Activated CD8-positive, alpha-beta memory T cell treated with anti-CD3 and anti-CD28 coated beads, Interleukin-2, amount 10 ng/mL, durations not matched to agents 7 days and 5 days (primary cell): ENCODE measurements around the gene SCN4B. TPM values are rescaled to one million over a fixed set of nuclear protein-coding genes. Genes with fewer than 3 reads are reported as not detected.

Experiments
- ATAC-seq: fragments of 150-1000 bp; cut with Tn5 transposase; one replicate; pipeline ENCODE4 v1.10.0; 2021; ENCODE audit warnings: moderate library complexity
- CTCF ChIA-PET: fragments of 350-600 bp; sonication (Branson Sonifier 250); formaldehyde crosslinking; loops from one replicate; lab custom pipeline; 2021; ENCODE audit warnings: antibody characterized with exemption; lab: Charles Lee
- DNase-seq: peaks from one replicate; pipeline ENCODE4 v3.0.0-alpha.2; 2020
- H3K27ac Mint-ChIP-seq: one replicate; pipeline ENCODE4 v1.8.0; 2021; ENCODE audit warnings: mild to moderate bottlenecking, mixed read lengths
- H3K27me3 Mint-ChIP-seq: one replicate; pipeline ENCODE4 v1.8.0; 2021; ENCODE audit warnings: mixed read lengths
- H3K36me3 Mint-ChIP-seq: one replicate; pipeline ENCODE4 v1.8.0; 2021; ENCODE audit warnings: mild to moderate bottlenecking, mixed read lengths
- H3K4me1 Mint-ChIP-seq: one replicate; pipeline ENCODE4 v1.8.0; 2021; ENCODE audit warnings: mixed read lengths
- H3K4me3 Mint-ChIP-seq: one replicate; pipeline ENCODE4 v1.8.0; 2021; ENCODE audit warnings: mild to moderate bottlenecking, moderate library complexity, mixed read lengths
- H3K9me3 Mint-ChIP-seq: one replicate; pipeline ENCODE4 v1.8.0; 2022; ENCODE audit warnings: low read depth, mixed read lengths
- total RNA-seq, 2 experiments: library from RNA; stranded (reverse); gene quantifications; one replicate each; pipeline ENCODE4 v1.2.3, GENCODE V29; 2021

The SCN4B gene
- total RNA-seq, 2 experiments from 2014 or later = 0.54 TPM; not detected in 1

DNA sequence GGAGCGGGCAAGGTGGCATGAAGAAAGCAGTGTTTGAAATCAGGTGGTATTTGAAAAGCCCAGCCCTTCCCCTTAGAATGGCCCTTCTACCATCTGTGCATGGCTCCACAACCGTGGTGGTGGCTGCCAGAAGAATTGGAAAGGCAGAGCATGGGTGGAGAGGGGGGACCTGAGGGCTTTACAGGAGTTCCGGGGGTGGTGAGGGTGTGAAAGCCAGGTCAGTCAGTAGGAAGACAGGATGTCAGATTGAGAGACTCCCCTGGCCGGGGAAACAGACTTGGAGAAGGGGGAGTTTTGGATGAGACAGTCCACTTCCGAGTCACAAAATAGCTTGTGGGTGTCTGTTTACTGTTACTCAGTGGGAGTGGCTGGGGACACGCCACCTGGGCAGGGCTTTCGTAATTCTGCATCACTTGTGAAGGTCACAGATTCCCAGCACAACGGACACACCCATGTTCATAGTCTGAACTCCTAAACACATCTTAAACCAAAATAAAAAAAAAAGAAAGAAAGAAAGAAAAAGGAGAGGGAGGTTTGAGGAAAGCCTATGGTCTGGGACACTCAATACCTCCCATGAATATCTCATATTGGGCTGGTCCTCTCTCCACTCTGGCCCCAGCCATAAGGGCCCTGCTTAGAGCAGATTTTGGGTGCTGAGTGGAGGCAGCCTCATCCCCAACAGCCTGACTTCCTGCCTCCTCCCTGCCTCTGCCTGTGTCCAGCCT, 41.4 kb downstream of the SCN4B start:
- H3K4me1 Mint-ChIP-seq = peaks cover 35% of the 10 kb centered on the region
- H3K27me3 Mint-ChIP-seq = no peaks in the 10 kb centered on the region
- no peak overlapping the region for H3K4me3 Mint-ChIP-seq
- H3K36me3 Mint-ChIP-seq = no peaks in the 10 kb centered on the region
- DNase-seq = no peak
- ATAC-seq = no peak
- H3K9me3 Mint-ChIP-seq = no peaks in the 10 kb centered on the region
- CTCF ChIA-PET = no interaction called here
- peak overlapping the region; percentile 21 for H3K27ac Mint-ChIP-seq

- no peak for DNase-seq
- Mint-ChIP-seq H3K9me3 (no peaks in the 10 kb centered on the region), H3K27ac (no peak overlapping the region), H3K27me3 (peaks cover 3% of the 10 kb centered on the region), H3K4me1 (peaks cover 18% of the 10 kb centered on the region), H3K4me3 (no peak overlapping the region), H3K36me3 (peaks cover 1% of the 10 kb centered on the region)
- ATAC-seq = no peak
- CTCF ChIA-PET = interaction anchor here (2.5 to 3.1 kb wide), 2 partner anchors 9 to 62 kb away, joined by 7 read pairs; no protein-coding TSS in a partner anchor
Observed at GRCh38 chr11:118109231-118109630, 43.4 kb downstream of the SCN4B start.

GRCh38 chr11:118108513-118108912, 44.1 kb downstream of the SCN4B start:
- CTCF ChIA-PET = interaction anchor here (2.5 to 3.1 kb wide), 2 partner anchors 10 to 63 kb away, joined by 7 read pairs; no protein-coding TSS in a partner anchor
- ATAC-seq (no peak), DNase-seq (no peak)
- Mint-ChIP-seq H3K4me1 (peaks cover 12% of the 10 kb centered on the region), H3K27me3 (peaks cover 3% of the 10 kb centered on the region), H3K27ac (no peak overlapping the region), H3K9me3 (no peaks in the 10 kb centered on the region), H3K4me3 (no peak overlapping the region), H3K36me3 (peaks cover 1% of the 10 kb centered on the region)

GRCh38 chr11:118106789-118107335, 45.8 kb downstream of the SCN4B start:
- no peak overlapping the region for H3K27ac Mint-ChIP-seq
- DNase-seq (no peak), ATAC-seq (no peak)
- CTCF ChIA-PET = interaction anchor here (2.5 to 3.1 kb wide), 2 partner anchors 12 to 65 kb away, joined by 7 read pairs; no protein-coding TSS in a partner anchor
- H3K4me3 Mint-ChIP-seq = no peak overlapping the region
- peaks cover 5% of the 10 kb centered on the region for H3K4me1 Mint-ChIP-seq
- H3K9me3 Mint-ChIP-seq = no peaks in the 10 kb centered on the region
- peaks cover 3% of the 10 kb centered on the region for H3K27me3 Mint-ChIP-seq
- peaks cover 1% of the 10 kb centered on the region for H3K36me3 Mint-ChIP-seq

DNA sequence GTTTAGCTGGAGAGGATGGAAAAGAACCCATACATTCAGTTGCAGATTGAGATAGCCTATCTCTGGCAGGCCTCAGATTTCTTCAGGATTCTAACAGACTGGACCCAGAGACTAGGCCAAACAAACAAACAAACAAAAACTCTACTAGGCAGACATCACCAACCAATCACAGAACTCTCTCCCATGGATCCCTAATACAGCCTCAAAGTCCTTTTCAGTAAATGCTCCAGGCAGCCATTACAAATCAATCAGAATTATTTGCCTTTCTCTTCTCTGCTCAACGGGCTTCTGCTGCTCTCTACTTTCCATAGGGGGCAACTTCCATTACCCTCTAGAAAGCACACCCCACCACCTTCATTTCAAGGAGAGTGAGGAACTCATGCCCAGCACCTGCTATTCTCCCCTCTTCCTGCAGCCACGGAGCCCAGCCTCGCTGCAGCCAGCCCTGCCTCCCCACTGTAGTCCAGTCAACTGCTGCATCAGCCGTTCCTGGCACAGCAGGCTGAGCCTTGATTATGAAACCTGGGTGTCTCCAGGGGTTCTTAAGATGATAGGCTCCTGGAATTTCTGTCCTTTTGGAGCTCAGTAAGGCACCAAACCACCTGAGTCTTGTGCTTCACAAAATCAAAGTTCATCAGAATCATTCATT, 46.8 kb downstream of the SCN4B start:
- CTCF ChIA-PET = no interaction called here
- Mint-ChIP-seq H3K9me3 (no peaks in the 10 kb centered on the region), H3K27me3 (peaks cover 6% of the 10 kb centered on the region), H3K4me1 (no peaks in the 10 kb centered on the region), H3K4me3 (no peak overlapping the region), H3K27ac (no peak overlapping the region), H3K36me3 (peaks cover 1% of the 10 kb centered on the region)
- ATAC-seq = no peak
- no peak for DNase-seq

- no peak for DNase-seq
- H3K27me3 Mint-ChIP-seq = peaks cover 6% of the 10 kb centered on the region
- H3K4me1 Mint-ChIP-seq = no peaks in the 10 kb centered on the region
- peaks cover 1% of the 10 kb centered on the region for H3K36me3 Mint-ChIP-seq
- no peak overlapping the region for H3K4me3 Mint-ChIP-seq
- no peaks in the 10 kb centered on the region for H3K9me3 Mint-ChIP-seq
- ATAC-seq = no peak
- CTCF ChIA-PET = no interaction called here
- H3K27ac Mint-ChIP-seq = no peak overlapping the region
Observed at GRCh38 chr11:118104491-118104890, 48.1 kb downstream of the SCN4B start.

- CTCF ChIA-PET = no interaction called here
- ATAC-seq = no peak
- peaks cover 13% of the 10 kb centered on the region for H3K27me3 Mint-ChIP-seq
- H3K36me3 Mint-ChIP-seq = peaks cover 1% of the 10 kb centered on the region
- H3K9me3 Mint-ChIP-seq = no peaks in the 10 kb centered on the region
- DNase-seq = no peak
- H3K27ac Mint-ChIP-seq = no peak overlapping the region
- no peaks in the 10 kb centered on the region for H3K4me1 Mint-ChIP-seq
- H3K4me3 Mint-ChIP-seq = no peak overlapping the region
Observed at GRCh38 chr11:118102721-118103261, 49.8 kb downstream of the SCN4B start.

DNA sequence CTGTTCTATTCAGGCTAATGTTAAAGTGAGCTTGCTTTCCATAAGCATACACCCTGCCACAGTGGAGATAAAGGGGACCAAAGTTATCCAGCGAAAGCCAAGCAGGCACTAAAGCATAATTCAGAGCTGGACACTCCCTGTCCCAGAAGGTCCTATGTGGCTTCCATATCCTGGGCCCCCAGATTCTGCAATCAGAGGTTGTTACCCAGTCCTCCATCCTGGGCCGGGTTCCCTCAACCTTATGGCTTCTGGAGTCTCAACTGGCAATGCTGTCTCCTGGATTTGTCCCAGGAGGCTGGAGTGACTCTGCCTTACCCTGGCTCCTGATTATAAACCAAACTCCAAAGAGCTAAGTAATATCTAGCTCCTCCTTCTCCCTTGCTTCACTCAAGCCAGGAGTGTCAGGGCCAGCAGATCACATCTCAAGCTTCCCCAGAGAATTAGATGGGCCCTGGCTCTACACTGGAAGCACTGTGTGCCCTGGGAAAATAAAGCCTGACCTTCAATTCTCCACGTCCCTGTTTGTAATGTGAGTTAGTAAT, 51.9 kb downstream of the SCN4B start:
- H3K9me3 Mint-ChIP-seq = no peaks in the 10 kb centered on the region
- DNase-seq (no peak), ATAC-seq (no peak)
- CTCF ChIA-PET = interaction anchor here (2.1 kb wide), 1 partner anchor 71 kb away, joined by 4 read pairs; no protein-coding TSS in a partner anchor
- H3K4me1 Mint-ChIP-seq = no peaks in the 10 kb centered on the region
- H3K36me3 Mint-ChIP-seq = peaks cover 1% of the 10 kb centered on the region
- H3K4me3 Mint-ChIP-seq = no peak overlapping the region
- no peak overlapping the region for H3K27ac Mint-ChIP-seq
- peaks cover 24% of the 10 kb centered on the region for H3K27me3 Mint-ChIP-seq

- ATAC-seq (no peak), DNase-seq (no peak)
- H3K27ac Mint-ChIP-seq = no peak overlapping the region
- peaks cover 1% of the 10 kb centered on the region for H3K36me3 Mint-ChIP-seq
- no peak overlapping the region for H3K4me3 Mint-ChIP-seq
- peaks cover 31% of the 10 kb centered on the region for H3K27me3 Mint-ChIP-seq
- no peaks in the 10 kb centered on the region for H3K9me3 Mint-ChIP-seq
- CTCF ChIA-PET = interaction anchor here (2.1 kb wide), 1 partner anchor 72 kb away, joined by 4 read pairs; no protein-coding TSS in a partner anchor
- H3K4me1 Mint-ChIP-seq = no peaks in the 10 kb centered on the region
Observed at GRCh38 chr11:118099838-118100556, 52.6 kb downstream of the SCN4B start.

- no peaks in the 10 kb centered on the region for H3K9me3 Mint-ChIP-seq
- H3K4me3 Mint-ChIP-seq = no peak overlapping the region
- DNase-seq (no peak), ATAC-seq (no peak)
- H3K4me1 Mint-ChIP-seq = no peaks in the 10 kb centered on the region
- H3K36me3 Mint-ChIP-seq = no peaks in the 10 kb centered on the region
- H3K27me3 Mint-ChIP-seq = peaks cover 30% of the 10 kb centered on the region
- H3K27ac Mint-ChIP-seq = no peak overlapping the region
- CTCF ChIA-PET = interaction anchor here (2.1 kb wide), 1 partner anchor 73 kb away, joined by 4 read pairs; no protein-coding TSS in a partner anchor
Observed at GRCh38 chr11:118098996-118099837, 53.4 kb downstream of the SCN4B start.

DNA sequence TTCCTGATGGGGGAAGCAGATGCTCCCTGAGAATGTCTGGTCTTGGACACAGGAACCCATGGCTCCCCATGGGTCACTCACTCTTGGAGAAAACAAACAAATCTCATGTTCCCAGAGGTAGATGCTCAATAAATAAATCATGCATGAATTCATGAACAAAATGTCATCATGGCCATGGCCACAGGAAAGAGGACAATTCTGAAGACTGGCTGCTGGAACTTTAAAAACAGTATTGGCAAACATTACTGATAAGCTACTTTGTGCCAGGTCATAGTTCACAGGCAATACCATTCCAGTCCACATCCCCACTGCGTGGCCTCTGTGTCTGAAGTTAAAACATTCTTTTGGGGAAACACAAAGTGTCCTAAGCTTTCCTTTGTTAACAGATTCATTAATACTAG, 56.7 kb downstream of the SCN4B start:
- Mint-ChIP-seq H3K9me3 (no peaks in the 10 kb centered on the region), H3K27me3 (peaks cover 31% of the 10 kb centered on the region), H3K27ac (no peak overlapping the region), H3K4me1 (no peaks in the 10 kb centered on the region), H3K4me3 (no peak overlapping the region), H3K36me3 (peaks cover 2% of the 10 kb centered on the region)
- DNase-seq (no peak), ATAC-seq (no peak)
- CTCF ChIA-PET = interaction anchor here (0.6 to 1.3 kb wide), 3 partner anchors 17 to 194 kb away, joined by 3 read pairs; no protein-coding TSS in a partner anchor

DNA sequence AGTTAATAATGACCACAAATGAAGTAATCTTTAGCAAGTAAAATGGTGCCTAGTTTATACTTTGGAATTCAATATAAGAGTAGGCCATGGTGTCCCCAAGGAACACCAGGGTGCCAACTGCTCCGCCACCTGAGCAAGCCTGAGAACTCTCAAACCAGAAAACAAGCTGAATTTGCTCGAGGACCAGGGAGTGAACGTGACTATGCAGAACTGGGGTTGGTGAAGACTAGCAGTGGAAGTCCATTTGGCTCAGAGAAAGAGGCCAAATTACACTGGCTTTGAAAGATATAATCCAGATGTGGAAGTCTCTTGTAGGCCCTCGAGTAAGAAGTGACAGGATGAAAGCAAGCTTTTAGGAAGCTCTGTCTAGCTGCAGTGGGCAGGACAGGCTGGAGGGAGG, 57.1 kb downstream of the SCN4B start:
- DNase-seq = no peak
- no peak overlapping the region for H3K27ac Mint-ChIP-seq
- H3K9me3 Mint-ChIP-seq = no peaks in the 10 kb centered on the region
- ATAC-seq = no peak
- CTCF ChIA-PET = interaction anchor here (0.6 to 1.3 kb wide), 2 partner anchors 37 to 195 kb away, joined by 3 read pairs; no protein-coding TSS in a partner anchor
- H3K27me3 Mint-ChIP-seq = peaks cover 32% of the 10 kb centered on the region
- no peak overlapping the region for H3K4me3 Mint-ChIP-seq
- H3K36me3 Mint-ChIP-seq = peaks cover 2% of the 10 kb centered on the region
- H3K4me1 Mint-ChIP-seq = no peaks in the 10 kb centered on the region
